ENCODE measurements around the gene COL11A2.

COL11A2 gene

GRCh38 chr6:33114406-33114805 is 77.9 kb downstream of the COL11A2 start:
- DNase-seq: no peak

GRCh38 chr6:33113755-33114154 is 78.5 kb downstream of the COL11A2 start:
- no peak for DNase-seq
